ENCODE measurements around the gene RRH.

RRH gene

GRCh38 chr4:109876634-109877265 lies 49.0 kb downstream of the RRH start:
- no peak for TF ChIP-seq CTCF (IDR thresholded peaks at IDR 0.05; ENCODE audit: low read depth, low read length)
- no peak overlapping the region for H3K4me3 ChIP-seq (ENCODE audit: low read depth, low read length)

- TF ChIP-seq CTCF (IDR thresholded peaks at IDR 0.05; ENCODE audit: low read depth, low read length): no peak
- no peak overlapping the region for H3K4me3 ChIP-seq (ENCODE audit: low read depth, low read length)
Measured at GRCh38 chr4:109877400-109877799, 49.6 kb downstream of the RRH start.

- H3K4me3 ChIP-seq (ENCODE audit: low read depth, low read length): no peak overlapping the region
- no peak for TF ChIP-seq CTCF (IDR thresholded peaks at IDR 0.05; ENCODE audit: low read depth, low read length)
Measured at GRCh38 chr4:109878355-109878754, 50.6 kb downstream of the RRH start.

GRCh38 chr4:109879081-109879480 lies 51.3 kb downstream of the RRH start:
- no peak overlapping the region for H3K4me3 ChIP-seq (ENCODE audit: low read depth, low read length)
- no peak for TF ChIP-seq CTCF (IDR thresholded peaks at IDR 0.05; ENCODE audit: low read depth, low read length)

GRCh38 chr4:109879636-109880314 lies 52.0 kb downstream of the RRH start:
- TF ChIP-seq CTCF (IDR thresholded peaks at IDR 0.05; ENCODE audit: low read depth, low read length): no peak

GRCh38 chr4:109886303-109886702 lies 58.5 kb downstream of the RRH start:
- TF ChIP-seq CTCF (IDR thresholded peaks at IDR 0.05; ENCODE audit: low read depth, low read length): no peak
- no peak overlapping the region for H3K4me3 ChIP-seq (ENCODE audit: low read depth, low read length)

More at GRCh38 chr4:109879636-109880314, 52.0 kb downstream of the RRH start:
- H3K4me3 ChIP-seq (ENCODE audit: low read depth, low read length): no peak overlapping the region

- no peak overlapping the region for H3K4me3 ChIP-seq (ENCODE audit: low read depth, low read length)
- TF ChIP-seq CTCF (IDR thresholded peaks at IDR 0.05; ENCODE audit: low read depth, low read length): no peak
Measured at GRCh38 chr4:109887071-109887470, 59.3 kb downstream of the RRH start.

All from WI38 (cell line).